K562 (cell line): ENCODE data around the gene NRXN2. TPM values are rescaled to one million over a fixed set of nuclear protein-coding genes. Genes with fewer than 3 reads are reported as not detected.
A peak's percentile ranks its signal among the peaks of the same experiment; 100 is the strongest.

Experiments
- GATAD2A ChIP-seq: fragments of 450-650 bp; IDR thresholded peaks from 2 replicates; pipeline ENCODE4 v1.6.1; 2017
- POLR3A ChIP-seq: IDR thresholded peaks from 2 replicates; pipeline ENCODE4 v1.6.1; 2011; ENCODE audit warnings: borderline replicate concordance, mild to moderate bottlenecking, moderate library complexity; ENCODE audit not compliant: insufficient read length, insufficient read depth; ENCODE audit errors: extremely low read depth
- PRDM10 ChIP-seq: fragments of 450-650 bp; IDR thresholded peaks from 2 replicates; pipeline ENCODE4 v1.6.1; 2018; ENCODE audit not compliant: partially characterized antibody
- RBBP5 ChIP-seq: fragments of 200-600 bp; sonication (generic); IDR thresholded peaks from 2 replicates; pipeline ENCODE4 v1.6.1; 2012; ENCODE audit warnings: borderline replicate concordance, mild to moderate bottlenecking, low read length, control low read depth, inconsistent platforms; ENCODE audit not compliant: insufficient read depth, poor library complexity, severe bottlenecking
- SETDB1 ChIP-seq: IDR thresholded peaks from one replicate; pipeline ENCODE4 v1.6.1; 2012; ENCODE audit warnings: low read length, control low read depth, inconsistent platforms
- TCF7L2 ChIP-seq: fragments of 150-350 bp; IDR thresholded peaks from 2 replicates; pipeline ENCODE4 v1.6.1; 2016; ENCODE audit warnings: low read depth, mild to moderate bottlenecking, low read length, moderate library complexity
- XRCC4 ChIP-seq: IDR thresholded peaks from one replicate; pipeline ENCODE4 v1.6.1; 2011; ENCODE audit not compliant: insufficient read depth, insufficient read length; ENCODE audit errors: extremely low read depth
- ZKSCAN3 ChIP-seq: fragments of 250-450 bp; sonication (Bioruptor Pico); IDR thresholded peaks from 2 replicates; pipeline ENCODE4 v1.4.0; 2020
- ZNF124 ChIP-seq: sonication (generic); formaldehyde crosslinking; IDR thresholded peaks from 2 replicates; pipeline ENCODE4 v1.8.1; 2022; ENCODE audit warnings: missing genetic modification reagents
- polyA plus RNA-seq, 8 experiments: library from polyadenylated mRNA; depleted of rRNA in 4 of 8; stranded (reverse) in 5 of 8; unstranded in 3 of 8; fragments of >200 nt; fragmentation: Nextera tagmentation in 2 of 8; fragmentation: Illumina TruSeq in 1 of 8; extraction: Ambion mirVana in 2 of 8; extraction: Trizol in 1 of 8; gene quantifications; 2 replicates each; pipeline versions ENCODE4 v1.2.1 to v1.2.3, GENCODE V29; 2011 to 2014; ENCODE audit warnings: inconsistent platforms in 1 of 8, missing spikeins in 1 of 8
- total RNA-seq, 7 experiments: library from RNA; depleted of rRNA in 6 of 7; stranded (reverse); fragments of >200 nt in 6 of 7; fragmentation: Illumina TruSeq in 2 of 7; extraction: Trizol in 2 of 7; gene quantifications; 2 replicates each; pipeline versions ENCODE4 v1.2.1 to v1.2.3, GENCODE V29; 2011 to 2021; ENCODE audit warnings: low replicate concordance in 1 of 7
- TF ChIP-seq, protein P1 (sequence below): fragments of 450-650 bp; IDR thresholded peaks from 2 replicates; pipeline ENCODE4 v1.6.1; 2017; ENCODE audit warnings: antibody characterized with exemption, mild to moderate bottlenecking
- TF ChIP-seq, protein P2 (sequence below): fragments of 450-650 bp; formaldehyde crosslinking; IDR thresholded peaks from 2 replicates; pipeline ENCODE4 v1.4.0; 2020; ENCODE audit warnings: mild to moderate bottlenecking, moderate library complexity

The NRXN2 gene
- total and polyA plus RNA-seq, 9 of the 15 experiments (the other 6 are each of a cell fraction or from before 2014, with no cell fraction given), result 0.07 to 0.47 (median 0.15) TPM; not detected in 4

DNA sequence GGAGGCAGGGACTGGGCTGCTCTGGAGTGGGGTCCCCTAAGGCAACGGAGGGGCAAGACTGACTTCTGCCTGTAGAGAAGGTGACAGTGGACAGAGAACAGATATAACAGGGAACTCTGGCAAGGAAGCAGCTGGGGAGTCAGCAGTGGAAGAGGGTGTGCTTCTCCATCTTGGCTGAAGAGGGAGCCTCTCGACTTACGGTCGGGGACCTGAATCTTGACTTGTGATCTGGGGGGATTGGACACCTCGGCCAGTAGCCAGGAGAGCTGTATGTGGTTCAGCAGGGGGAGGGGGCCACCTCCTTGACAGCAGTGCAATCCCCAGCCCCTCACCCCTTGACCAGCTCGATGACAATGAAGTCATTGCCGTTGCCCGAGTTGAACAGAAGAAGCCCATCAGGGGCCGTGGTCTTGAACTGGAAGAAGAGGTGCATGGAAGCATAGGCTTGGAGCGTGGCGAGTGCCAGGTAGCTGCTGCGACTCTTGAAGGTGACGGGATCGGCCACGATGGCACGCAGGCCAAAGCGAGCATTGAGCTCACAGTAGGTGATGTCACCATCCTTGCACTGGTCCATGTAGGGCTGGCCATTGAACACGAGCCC is 72.0 kb downstream of the NRXN2 start (continued):
- no peak for TF ChIP-seq ZKSCAN3 (CRISPR knock-in tag)
- TF ChIP-seq SETDB1, result no peak
- TF ChIP-seq, protein P1, sequence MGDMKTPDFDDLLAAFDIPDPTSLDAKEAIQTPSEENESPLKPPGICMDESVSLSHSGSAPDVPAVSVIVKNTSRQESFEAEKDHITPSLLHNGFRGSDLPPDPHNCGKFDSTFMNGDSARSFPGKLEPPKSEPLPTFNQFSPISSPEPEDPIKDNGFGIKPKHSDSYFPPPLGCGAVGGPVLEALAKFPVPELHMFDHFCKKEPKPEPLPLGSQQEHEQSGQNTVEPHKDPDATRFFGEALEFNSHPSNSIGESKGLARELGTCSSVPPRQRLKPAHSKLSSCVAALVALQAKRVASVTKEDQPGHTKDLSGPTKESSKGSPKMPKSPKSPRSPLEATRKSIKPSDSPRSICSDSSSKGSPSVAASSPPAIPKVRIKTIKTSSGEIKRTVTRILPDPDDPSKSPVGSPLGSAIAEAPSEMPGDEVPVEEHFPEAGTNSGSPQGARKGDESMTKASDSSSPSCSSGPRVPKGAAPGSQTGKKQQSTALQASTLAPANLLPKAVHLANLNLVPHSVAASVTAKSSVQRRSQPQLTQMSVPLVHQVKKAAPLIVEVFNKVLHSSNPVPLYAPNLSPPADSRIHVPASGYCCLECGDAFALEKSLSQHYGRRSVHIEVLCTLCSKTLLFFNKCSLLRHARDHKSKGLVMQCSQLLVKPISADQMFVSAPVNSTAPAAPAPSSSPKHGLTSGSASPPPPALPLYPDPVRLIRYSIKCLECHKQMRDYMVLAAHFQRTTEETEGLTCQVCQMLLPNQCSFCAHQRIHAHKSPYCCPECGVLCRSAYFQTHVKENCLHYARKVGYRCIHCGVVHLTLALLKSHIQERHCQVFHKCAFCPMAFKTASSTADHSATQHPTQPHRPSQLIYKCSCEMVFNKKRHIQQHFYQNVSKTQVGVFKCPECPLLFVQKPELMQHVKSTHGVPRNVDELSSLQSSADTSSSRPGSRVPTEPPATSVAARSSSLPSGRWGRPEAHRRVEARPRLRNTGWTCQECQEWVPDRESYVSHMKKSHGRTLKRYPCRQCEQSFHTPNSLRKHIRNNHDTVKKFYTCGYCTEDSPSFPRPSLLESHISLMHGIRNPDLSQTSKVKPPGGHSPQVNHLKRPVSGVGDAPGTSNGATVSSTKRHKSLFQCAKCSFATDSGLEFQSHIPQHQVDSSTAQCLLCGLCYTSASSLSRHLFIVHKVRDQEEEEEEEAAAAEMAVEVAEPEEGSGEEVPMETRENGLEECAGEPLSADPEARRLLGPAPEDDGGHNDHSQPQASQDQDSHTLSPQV, result no peak
- no peak for TF ChIP-seq PRDM10
- TF ChIP-seq XRCC4, result no peak
- no peak for TF ChIP-seq TCF7L2
- TF ChIP-seq, protein P2, sequence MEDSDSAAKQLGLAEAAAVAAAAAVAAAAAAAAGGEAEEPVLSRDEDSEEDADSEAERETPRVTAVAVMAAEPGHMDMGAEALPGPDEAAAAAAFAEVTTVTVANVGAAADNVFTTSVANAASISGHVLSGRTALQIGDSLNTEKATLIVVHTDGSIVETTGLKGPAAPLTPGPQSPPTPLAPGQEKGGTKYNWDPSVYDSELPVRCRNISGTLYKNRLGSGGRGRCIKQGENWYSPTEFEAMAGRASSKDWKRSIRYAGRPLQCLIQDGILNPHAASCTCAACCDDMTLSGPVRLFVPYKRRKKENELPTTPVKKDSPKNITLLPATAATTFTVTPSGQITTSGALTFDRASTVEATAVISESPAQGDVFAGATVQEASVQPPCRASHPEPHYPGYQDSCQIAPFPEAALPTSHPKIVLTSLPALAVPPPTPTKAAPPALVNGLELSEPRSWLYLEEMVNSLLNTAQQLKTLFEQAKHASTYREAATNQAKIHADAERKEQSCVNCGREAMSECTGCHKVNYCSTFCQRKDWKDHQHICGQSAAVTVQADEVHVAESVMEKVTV (CRISPR knock-in tag), result 0 out of 2 replicates have a peak, but pooled peaks have one; percentile 26
- TF ChIP-seq GATAD2A, result no peak
- no peak for TF ChIP-seq POLR3A
- no peak for TF ChIP-seq ZNF124 (CRISPR knock-in tag)
- no peak for TF ChIP-seq RBBP5
